Prostate gland (tissue), 2 donors: ENCODE results near the gene PFDN6. TPM values are rescaled to one million over a fixed set of nuclear protein-coding genes. Genes with fewer than 3 reads are reported as not detected.
A peak's percentile ranks its signal among the peaks of the same experiment; 100 is the strongest.

Experiments used
- DNase-seq: peaks from one replicate; pipeline ENCODE4 v3.0.0-alpha.2; 2019; ENCODE audit warnings: low spot score
- H3K27ac ChIP-seq, 2 donors: fragments of 200-600 bp; sonication (generic); 2 replicates each; pipeline ENCODE4 v1.5.1; 2017 to 2019
- H3K27me3 ChIP-seq: fragments of 200-600 bp; sonication (generic); replicated peaks from 2 replicates; pipeline ENCODE4 v1.5.1; 2019; ENCODE audit not compliant: insufficient read depth
- H3K36me3 ChIP-seq, 2 donors: fragments of 200-600 bp; sonication (generic); 1 replicate in 1 of 2; 2 replicates in 1 of 2; pipeline versions ENCODE4 v1.5.1 to v1.8.1; 2017 to 2019
- H3K4me1 ChIP-seq: fragments of 200-600 bp; sonication (generic); replicated peaks from 2 replicates; pipeline ENCODE4 v1.5.1; 2019
- H3K4me3 ChIP-seq, 2 donors: fragments of 200-600 bp; sonication (generic); 2 replicates each; pipeline ENCODE4 v1.5.1; 2017 to 2019
- H3K9me3 ChIP-seq: fragments of 200-600 bp; sonication (generic); 2 replicates; pipeline ENCODE4 v1.5.1; 2017
- POLR2A ChIP-seq: fragments of 450-650 bp; IDR thresholded peaks from one replicate; pipeline ENCODE4 v1.6.1; 2016; ENCODE audit warnings: antibody characterized with exemption, mild to moderate bottlenecking
- POLR2AphosphoS5 ChIP-seq: sonication (generic); formaldehyde crosslinking; IDR thresholded peaks from one replicate; pipeline ENCODE4 v1.6.1; 2017; ENCODE audit warnings: antibody characterized with exemption
- WGBS: methylation state at CpG from one replicate; pipeline ENCODE4 v1.1.5; 2018; 5-methylcytosine and 5-hydroxymethylcytosine counted together
- intact Hi-C: fragments of 100-400 bp; cut with DNase I; formaldehyde crosslinking; loops from one replicate; pipeline ENCODE4 v1.14.2; 2022
- total RNA-seq, 2 donors: library from RNA; depleted of rRNA; stranded (reverse); fragments of >200 nt; gene quantifications; one replicate each; pipeline ENCODE4 v1.1.0, GENCODE V29; 2016
- TF ChIP-seq, protein P1 (sequence below), 4 experiments: fragments of 200-600 bp in 2 of 4; fragments of 450-650 bp in 2 of 4; sonication (generic) in 2 of 4; IDR thresholded peaks; 1 replicate in 3 of 4; 2 replicates in 1 of 4; pipeline ENCODE4 v1.5.1; 2016 to 2019; ENCODE audit warnings: antibody characterized with exemption in 4 of 4, mild to moderate bottlenecking in 2 of 4, moderate library complexity in 2 of 4

PFDN6 gene
- total RNA-seq, 2 donors from 2014 or later = 24.1 to 59.7 TPM

DNA sequence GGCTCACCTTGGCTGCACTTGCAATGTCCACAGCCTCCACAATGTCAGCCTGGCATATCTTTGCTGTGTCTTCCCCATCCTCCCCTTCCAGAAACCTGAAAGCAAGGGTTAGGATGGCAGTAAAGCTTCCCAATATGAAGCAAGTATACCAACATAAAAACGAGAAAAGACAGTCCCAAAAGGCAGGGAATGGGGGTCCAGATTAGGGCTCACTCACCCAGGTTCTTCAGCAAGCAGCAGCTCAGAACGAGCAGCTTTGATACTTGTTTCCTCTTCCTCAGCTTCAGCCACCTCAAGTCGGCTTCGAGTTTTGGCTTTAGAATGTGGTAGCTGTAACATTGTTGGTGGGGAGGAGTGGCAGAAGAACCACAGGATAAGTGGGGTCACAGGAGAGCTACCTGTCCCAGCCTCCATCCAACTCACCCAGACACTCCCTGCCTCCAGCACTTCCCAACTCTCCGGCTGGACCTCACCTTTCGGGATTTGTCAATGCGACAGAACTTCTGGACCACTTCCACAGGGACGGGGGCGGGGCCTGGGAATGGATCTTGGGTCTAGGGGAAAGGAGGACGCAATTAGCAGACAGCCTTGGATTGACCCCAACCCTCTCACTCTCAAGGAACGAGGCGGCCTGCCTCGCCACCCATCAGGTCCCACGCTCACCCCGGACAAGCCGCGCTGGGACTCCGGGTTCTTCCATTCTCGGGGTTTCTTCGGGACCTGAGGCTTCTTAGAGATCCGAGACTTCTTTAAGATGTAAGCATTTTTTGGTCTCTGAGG is 1.1 kb upstream of the PFDN6 start:
- 12% methylated on average over 21 of the region's 21 CpGs for WGBS
- Histone ChIP-seq H3K4me3 (peak overlapping the region; percentile 66), H3K36me3 (no peaks in the 10 kb centered on the region), H3K27me3 (no peaks in the 10 kb centered on the region), H3K9me3 (no peaks in the 10 kb centered on the region), H3K27ac (peak overlapping the region; percentile 83 to 88), H3K4me1 (peaks cover 11% of the 10 kb centered on the region)
- no peak for TF ChIP-seq POLR2AphosphoS5
- TF ChIP-seq POLR2A = no peak
- TF ChIP-seq, protein P1, sequence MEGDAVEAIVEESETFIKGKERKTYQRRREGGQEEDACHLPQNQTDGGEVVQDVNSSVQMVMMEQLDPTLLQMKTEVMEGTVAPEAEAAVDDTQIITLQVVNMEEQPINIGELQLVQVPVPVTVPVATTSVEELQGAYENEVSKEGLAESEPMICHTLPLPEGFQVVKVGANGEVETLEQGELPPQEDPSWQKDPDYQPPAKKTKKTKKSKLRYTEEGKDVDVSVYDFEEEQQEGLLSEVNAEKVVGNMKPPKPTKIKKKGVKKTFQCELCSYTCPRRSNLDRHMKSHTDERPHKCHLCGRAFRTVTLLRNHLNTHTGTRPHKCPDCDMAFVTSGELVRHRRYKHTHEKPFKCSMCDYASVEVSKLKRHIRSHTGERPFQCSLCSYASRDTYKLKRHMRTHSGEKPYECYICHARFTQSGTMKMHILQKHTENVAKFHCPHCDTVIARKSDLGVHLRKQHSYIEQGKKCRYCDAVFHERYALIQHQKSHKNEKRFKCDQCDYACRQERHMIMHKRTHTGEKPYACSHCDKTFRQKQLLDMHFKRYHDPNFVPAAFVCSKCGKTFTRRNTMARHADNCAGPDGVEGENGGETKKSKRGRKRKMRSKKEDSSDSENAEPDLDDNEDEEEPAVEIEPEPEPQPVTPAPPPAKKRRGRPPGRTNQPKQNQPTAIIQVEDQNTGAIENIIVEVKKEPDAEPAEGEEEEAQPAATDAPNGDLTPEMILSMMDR (IDR thresholded peaks at IDR 0.05) = no peak
- intact Hi-C loops = no loop called here
- no peak for DNase-seq

DNA sequence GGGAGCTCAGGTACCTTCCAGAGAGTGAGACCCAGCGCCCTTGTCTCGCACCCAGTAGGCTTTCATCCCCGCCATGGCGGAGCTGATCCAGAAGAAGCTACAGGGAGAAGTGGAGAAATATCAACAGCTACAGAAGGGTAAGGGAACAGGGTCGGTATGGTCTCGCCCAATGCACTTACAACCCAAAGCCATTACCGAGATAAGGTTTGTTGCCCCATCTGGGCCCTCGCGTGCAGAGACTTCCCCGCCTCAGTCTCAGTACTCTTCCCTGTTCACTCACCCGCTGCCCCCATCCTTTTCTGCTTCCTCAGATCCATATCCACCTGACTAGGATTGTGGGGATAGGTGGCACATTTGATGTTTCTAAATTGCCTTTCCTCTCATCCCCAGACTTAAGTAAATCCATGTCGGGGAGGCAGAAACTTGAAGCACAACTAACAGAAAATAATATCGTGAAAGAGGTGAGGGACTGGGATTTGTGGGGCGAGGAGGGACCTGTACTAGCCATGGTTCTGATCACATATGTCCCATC is 449 bp downstream of the PFDN6 start:
- no peak for TF ChIP-seq POLR2A
- TF ChIP-seq POLR2AphosphoS5 = no peak
- TF ChIP-seq, protein P1 (IDR thresholded peaks at IDR 0.05) = no peak
- Histone ChIP-seq H3K27ac (peak overlapping the region; percentile 83 to 88), H3K4me1 (peaks cover 15% of the 10 kb centered on the region), H3K9me3 (no peaks in the 10 kb centered on the region), H3K27me3 (no peaks in the 10 kb centered on the region), H3K36me3 (no peaks in the 10 kb centered on the region), H3K4me3 (peak overlapping the region; percentile 66)
- WGBS = 4% methylated on average over 14 of the region's 14 CpGs
- no peak for DNase-seq
- intact Hi-C loops = no loop called here

DNA sequence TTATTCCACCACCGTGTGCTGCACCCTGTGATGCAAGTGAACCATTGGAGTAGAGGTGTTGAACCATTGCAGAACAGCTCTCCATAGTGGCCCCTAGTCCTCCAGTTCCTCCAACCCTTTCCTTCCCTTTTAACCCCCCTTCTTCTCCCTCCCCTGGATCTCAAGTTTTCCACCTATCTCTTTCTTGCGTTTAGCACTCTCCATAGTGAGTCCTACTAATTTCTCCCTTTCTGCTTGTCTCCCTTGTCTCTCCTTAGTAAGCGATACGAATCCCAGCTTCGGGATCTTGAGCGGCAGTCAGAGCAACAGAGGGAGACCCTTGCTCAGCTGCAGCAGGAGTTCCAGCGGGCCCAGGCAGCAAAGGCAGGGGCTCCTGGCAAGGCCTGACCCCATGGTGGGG is 1.1 kb downstream of the PFDN6 start:
- DNase-seq = no peak
- intact Hi-C loops = no loop called here
- Histone ChIP-seq H3K27ac (no peak overlapping the region), H3K9me3 (no peaks in the 10 kb centered on the region), H3K4me1 (peaks cover 15% of the 10 kb centered on the region), H3K27me3 (no peaks in the 10 kb centered on the region), H3K36me3 (peaks cover 0 to 2% of the 10 kb centered on the region in 2 donors), H3K4me3 (peak overlapping the region in 1 of 2 donors; percentile 66)
- 63% methylated on average over 7 of the region's 7 CpGs for WGBS
- TF ChIP-seq, protein P1 (IDR thresholded peaks at IDR 0.05) = no peak
- TF ChIP-seq POLR2A (no peak), POLR2AphosphoS5 (no peak)

DNA sequence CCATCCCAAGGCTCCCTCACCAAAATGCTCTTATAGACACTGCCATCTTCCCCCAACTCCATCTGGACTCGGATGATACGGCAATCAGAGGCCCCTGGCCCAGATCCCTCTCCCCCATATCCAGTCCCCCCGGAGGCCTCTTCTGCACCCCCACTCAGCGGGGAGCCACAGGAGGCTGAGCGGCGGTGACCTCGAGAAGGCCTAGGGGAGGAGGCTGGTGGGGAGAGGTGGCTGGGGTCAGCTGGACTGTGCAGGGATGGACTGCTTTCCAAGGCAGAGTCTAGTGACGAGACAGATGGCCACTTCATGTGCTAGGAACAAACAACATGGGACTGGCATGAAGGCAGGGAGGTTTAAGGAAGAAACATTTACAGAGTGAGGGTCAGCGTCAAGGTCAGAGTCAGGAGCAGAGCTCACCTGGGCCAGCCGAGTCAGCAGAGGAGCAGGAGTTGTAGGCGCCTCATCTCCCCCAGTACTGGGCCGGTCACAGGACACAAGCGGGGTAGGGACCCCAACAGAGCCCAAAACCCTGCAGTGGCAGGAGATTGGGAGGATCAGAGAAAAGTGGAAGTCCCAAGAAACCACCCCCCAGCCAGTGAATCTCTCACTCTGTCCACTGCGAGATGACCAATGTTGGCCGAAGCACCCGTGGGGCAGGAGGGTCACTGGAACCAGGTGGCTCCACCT is 3.7 kb downstream of the PFDN6 start:
- Histone ChIP-seq H3K4me1 (peaks cover 9% of the 10 kb centered on the region), H3K27ac (no peak overlapping the region), H3K36me3 (peaks cover 0 to 3% of the 10 kb centered on the region in 2 donors), H3K27me3 (no peaks in the 10 kb centered on the region), H3K4me3 (no peak overlapping the region), H3K9me3 (no peaks in the 10 kb centered on the region)
- intact Hi-C loops = no loop called here
- no peak for TF ChIP-seq POLR2AphosphoS5
- TF ChIP-seq, protein P1 (IDR thresholded peaks at IDR 0.05) = no peak
- TF ChIP-seq POLR2A = no peak
- 80% methylated on average over 16 of the region's 16 CpGs for WGBS
- DNase-seq = no peak
